Fibroblast of gingiva (primary cell): ENCODE results near the gene WDR26.
"Not testable (repeated sequence)": the region's sequence is repeated elsewhere in the genome, so short reads cannot be mapped to it uniquely, and the experiment has no call there.

Source experiments
- DNase-seq: peaks from one replicate; pipeline ENCODE4 v3.0.0-alpha.2; 2011; ENCODE audit warnings: low read depth

WDR26 gene

DNA sequence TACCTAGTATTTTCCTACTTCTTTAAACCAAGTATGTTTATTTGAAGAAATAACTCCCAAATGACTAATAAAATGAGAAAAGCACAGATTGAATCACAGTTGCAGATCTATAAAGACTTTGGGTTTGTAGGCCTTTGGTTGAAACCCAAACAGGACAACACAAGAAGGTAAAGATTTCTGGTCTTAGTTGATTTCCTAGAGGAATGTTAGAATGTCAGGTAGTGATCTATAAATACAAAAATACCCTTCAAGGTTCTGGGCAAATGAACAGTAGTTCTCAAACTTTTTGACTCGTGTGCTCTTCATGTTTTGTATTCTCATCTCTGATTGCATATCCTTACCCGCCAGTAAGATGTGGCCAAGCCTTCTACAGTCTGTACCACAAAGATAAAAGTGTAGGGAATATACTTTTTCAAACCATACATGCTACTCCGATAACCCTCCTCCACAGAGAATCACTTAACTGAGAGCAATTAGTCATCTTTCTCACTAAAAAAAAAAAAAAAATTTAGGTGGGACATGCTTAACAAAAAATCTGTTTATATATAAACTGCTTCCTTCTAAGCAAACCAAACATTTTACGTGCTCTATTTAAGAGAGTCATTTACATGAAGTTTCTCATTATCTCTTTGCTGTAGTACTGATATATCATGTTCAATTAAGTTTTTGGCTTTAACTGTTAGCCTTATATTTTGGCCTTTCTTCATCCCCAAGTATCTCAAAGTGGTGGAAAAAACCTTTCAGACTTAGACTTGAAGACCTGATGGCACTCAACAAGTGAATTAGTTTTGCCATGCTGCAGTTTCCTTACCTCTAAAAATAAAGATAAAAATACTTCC is 42.0 kb downstream of the WDR26 start:
- no peak for DNase-seq

DNA sequence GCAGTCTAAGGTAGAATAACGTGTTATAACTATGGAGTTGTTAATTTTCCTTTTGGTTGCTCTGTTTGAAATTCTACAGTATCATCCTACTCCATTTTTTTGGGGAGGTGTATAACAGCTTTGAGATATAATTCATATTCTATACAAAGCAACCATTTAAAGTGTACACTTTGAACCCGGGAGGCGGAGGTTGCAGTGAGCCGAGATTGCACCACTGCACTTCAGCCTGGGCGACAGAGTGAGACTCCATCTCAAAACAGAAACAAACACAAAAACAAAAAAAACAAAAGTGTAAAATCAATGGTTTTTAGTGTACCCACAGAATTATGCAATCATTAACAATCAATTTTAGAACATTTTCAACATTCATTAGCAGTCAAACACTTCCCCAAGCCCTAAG is 44.1 kb downstream of the WDR26 start:
- DNase-seq = no peak

DNA sequence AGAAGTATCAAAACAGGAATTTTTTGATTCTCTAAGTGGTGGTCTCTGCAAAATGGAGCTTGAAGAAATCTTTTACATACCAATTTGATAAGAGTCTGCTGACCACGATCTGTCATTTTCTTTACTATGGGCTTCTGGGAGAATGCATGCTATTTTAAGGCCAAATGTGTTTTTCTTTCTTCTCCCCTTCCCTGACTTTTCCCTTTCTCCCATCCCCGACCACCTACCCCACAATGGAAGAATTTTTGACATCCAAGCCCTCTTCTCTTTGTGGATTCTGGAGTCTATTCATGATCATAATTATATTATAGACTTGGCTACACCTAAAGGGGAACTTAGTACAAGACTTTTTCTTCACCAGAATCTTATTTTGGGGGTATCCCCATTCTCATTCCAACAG is 46.7 kb downstream of the WDR26 start:
- DNase-seq = no peak

DNA sequence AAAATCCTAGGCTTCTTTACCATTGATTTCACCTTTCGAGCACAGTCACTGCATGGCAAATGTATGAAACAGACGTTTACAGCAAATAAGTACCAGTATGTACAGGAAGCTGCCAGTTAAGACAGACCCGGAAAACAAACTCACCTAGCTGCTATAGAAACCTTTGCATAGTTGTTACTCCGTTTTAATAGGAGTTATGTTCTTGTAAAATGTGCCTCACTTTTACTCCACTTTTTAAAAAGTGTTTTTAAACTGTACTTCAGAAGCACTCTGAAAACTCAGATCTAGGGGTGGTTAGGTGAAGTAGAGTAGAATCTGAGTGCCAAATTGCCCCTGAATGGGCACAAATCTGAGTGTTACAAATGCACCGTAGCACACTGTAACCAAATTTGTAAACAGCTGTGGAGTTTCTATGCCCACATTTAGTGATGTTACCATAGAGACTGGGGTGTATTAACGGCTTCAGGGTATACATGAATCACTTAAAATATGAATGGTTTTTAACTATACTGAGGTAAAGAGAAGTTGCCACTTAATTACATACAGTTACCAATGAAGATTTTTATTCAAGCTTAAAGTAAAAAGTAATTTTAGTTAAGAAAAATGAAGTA is 47.2 kb downstream of the WDR26 start:
- no peak for DNase-seq

DNA sequence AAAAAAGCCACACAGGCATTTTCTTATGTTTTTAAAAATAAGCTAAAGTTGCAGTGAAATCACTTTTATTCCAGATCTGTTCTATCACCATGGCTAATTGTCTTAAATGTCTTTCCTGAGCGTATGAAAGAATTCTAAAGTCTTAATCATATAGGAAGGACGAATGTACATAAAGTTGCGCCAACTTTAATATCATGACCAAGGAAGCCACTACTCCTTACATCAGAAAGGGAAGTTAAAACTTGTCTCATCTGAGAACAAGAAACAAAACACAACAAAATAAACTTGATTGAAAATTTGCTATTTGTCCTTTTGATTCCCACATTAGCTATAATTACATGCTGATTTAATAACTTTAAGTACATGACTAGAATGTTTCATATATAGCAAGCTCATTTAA is 51.4 kb downstream of the WDR26 start:
- DNase-seq = no peak

DNA sequence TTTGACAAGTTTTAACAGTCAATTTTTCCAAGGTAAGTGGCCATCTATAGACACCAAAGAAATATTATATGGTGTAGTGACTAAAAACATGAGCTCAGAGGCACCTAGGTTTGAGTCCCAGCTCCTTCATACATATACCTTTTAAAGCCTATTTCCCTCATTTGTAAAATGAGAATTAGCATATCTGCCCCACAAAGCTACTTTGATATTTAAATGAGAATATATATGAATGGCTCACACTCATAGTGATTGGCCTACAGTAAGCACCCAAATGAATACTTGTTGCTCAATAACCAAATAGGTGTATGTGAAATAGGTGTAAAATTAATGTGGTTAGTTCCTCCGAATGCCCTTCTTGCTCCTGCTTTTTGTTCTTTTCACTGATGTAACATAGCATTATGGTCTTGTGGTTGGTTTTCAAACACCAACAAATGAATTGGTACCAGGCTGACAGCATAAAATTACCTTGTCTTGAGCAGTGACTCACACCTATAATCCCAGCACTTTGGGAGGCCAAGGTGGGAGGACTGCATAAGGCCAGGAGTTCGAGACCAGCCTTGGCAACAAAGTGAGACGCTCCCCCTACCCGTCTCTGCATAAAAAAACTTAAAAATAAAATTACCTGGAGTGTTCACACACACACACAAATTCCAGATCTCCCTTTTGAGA is 52.6 kb downstream of the WDR26 start:
- no peak for DNase-seq

DNA sequence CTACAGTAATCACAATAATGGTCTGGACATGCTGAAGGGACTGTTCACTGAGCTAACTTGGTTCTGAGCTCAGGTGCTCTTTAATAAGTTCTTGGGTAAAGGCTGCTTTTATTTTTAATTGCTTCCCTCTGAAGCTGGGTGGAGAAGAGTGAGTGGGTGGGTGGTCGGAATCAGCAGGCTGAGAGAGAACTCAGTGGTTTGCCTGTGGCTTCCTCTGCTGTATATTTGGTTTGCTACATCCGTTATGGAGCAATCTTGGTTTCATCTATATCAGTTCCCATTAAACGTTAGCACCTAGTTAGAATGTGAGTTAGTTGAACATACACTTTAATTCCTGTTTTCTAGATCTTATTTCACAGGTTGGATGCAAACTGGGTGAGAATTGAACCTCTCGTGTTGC is 54.6 kb downstream of the WDR26 start:
- no peak for DNase-seq

DNA sequence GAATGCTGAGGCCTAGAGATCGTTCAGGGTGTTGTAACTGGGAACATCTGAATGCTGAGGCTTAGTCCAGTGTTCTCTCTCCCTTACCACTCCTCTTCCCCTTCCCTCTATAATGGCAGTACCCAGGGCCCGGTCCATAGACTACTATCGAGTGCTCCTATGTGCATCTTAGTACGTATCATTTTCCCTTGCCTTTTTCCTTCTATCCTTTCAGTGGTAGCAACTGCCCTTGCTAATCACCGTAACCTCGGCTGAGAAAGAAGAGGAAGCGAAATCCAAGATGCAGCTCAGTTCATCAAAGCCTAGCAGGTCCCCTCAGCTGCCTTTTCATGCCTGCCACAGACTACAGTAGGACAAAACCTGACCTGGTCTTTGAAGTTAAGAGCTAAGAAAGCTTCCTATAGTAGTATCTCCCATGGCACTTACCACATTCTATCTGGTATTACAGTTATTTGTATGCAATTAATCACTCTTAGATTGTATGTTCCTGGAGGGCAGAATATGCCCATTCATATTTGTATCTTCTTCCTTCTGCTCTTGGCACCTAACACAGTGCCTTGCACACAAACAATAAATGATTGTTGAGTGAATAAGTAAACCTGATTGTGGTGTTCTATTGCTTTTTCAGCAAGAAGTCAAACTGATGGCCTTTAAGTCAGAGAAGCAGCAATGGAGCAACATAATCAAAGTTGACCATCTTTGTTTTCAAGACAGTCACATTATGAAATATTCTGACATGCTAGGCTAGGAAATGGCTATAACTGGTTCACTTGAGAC is 55.6 kb downstream of the WDR26 start:
- DNase-seq = no peak

DNA sequence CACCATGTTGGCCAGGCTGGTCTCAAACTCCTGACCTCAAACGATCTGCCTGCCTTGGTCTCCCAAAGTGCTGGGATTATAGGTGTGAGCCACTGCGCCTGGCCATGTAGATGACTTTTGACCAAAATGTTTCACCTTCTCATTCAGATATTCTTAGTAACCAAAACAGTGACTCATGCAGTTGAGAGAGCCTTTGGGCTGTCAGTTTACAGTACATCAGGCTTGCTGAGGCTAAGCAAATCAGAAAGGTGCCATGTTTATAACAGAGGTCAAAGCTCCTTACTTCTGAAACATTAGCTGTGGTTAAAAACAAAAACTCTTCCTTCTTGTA is 57.0 kb downstream of the WDR26 start:
- peak; percentile 31 for DNase-seq

DNA sequence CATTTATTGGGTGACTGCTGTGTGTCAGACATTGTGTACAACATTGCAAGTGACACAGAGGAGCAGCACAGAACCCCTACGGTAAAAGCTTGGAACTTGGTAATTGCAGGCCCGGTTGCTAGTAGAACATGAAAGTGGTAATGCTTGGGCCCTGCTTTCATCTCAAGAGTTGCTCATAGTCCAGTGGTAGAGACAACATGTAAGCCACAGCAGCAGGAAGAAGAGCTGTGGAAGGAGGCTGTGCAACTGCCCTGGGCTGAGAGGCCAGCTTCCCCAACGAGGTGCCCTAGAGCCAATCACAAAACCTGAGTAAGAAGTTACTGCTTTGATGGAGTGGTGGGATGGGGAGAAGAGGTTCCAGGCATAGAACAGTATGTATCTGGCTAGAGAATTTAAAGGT is 59.5 kb downstream of the WDR26 start:
- DNase-seq = no peak

DNA sequence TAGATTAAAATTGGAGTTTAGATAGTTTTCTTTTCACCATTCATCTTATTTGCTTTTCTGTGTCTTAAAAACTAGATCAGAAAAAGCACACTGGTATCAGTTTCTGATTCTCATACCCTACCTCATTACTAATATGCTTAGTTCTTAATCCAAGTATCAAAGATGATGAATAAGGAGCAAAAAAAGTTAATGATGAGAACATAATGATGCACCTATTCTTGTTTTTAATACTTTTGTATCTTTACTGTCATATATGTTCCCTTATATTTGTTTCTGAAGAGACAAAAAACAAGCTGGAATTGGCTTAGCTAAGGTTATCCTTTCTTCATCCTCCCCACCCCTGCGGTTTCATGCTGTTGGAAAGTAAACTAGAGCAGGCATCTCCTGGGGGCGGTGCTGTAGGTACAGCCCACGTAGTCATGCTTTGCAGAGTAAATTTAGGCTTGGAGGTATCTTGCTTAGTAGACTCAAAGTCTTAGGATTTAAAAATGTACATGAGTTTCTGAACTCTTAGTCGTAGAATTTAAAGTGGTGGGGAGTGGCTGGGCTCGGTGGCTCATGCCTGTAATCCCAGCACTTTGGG is 61.5 kb downstream of the WDR26 start:
- no peak for DNase-seq

DNA sequence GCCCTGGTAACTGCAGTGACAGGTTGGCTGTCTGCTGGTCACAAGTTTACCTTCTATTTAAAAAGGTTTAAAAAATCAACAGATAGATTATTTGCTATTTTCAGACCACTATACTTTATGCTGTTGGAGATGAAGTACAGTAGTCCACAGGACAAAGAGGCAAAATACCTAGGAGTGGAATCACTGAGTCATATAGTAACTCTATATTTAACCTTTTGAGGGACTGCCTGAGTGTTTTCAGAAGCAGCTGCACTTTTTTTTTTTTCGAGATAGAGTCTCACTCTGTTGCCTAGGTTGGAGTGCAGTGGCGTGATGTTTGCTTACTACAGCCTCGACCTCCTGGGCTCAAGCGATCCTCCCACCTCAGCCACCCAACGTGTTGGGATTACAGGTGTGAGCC is 66.2 kb downstream of the WDR26 start:
- no peak for DNase-seq

DNA sequence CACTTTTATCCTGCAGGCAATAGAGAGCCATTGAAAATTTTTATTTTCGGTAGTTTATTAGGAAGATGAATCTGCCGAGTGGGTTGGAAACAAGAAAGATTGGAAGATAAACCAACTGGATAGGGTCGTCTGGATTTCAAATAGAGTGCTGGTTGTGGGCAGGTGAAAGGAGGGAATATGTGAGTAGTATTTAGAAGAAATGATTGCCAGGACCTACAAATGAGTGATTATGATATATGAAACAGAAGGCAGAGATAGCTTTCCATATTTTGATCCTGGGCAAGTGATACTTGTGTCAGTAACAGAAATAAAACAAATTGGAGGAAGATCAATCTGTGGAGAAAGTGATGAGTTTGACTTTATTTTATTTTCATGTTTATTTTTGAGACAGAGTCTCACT is 75.4 kb downstream of the WDR26 start:
- no peak for DNase-seq

DNA sequence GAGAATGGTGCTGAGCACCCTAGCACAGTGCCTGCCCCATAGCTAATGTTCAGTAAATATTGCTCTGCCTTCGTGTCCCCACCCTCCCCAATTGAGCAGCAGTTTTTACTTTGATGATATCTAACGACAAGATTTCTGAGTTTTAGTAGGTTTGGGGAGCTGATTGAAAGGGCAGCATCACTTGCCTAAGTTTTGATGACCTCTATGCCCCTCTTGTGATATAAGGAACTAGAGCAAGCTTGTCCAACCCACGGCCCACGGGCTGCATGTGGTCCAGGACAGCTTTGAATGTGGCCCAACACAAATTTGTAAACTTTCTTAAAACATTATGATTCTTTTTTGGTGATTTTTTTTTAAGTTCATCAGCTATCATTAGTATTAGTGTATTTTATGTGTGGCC is 76.4 kb downstream of the WDR26 start:
- no peak for DNase-seq

DNA sequence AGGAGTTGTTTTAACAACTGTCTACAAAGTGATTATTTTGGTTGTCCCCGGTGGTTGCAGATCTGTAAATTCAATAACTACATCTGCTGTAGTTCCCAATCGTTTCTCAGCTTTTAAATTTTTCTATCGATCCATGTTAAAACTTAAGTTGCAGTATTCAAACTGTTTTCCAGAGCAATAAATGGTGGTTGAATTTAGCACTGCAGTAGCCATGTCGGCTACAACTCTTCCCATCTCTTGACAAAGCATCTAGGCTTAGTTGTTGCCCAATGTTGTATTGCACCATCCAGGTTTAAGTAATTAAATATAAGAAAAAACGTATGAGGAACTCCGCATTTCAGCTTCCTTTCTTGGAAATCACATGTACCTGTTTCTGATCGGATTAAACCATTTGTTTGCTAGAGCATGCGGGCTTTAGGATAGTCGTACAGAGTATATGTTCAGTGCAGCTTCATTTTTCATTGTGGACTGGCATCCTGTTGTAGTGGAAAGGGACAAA is 76.9 kb downstream of the WDR26 start:
- peak; percentile 82 for DNase-seq

DNA sequence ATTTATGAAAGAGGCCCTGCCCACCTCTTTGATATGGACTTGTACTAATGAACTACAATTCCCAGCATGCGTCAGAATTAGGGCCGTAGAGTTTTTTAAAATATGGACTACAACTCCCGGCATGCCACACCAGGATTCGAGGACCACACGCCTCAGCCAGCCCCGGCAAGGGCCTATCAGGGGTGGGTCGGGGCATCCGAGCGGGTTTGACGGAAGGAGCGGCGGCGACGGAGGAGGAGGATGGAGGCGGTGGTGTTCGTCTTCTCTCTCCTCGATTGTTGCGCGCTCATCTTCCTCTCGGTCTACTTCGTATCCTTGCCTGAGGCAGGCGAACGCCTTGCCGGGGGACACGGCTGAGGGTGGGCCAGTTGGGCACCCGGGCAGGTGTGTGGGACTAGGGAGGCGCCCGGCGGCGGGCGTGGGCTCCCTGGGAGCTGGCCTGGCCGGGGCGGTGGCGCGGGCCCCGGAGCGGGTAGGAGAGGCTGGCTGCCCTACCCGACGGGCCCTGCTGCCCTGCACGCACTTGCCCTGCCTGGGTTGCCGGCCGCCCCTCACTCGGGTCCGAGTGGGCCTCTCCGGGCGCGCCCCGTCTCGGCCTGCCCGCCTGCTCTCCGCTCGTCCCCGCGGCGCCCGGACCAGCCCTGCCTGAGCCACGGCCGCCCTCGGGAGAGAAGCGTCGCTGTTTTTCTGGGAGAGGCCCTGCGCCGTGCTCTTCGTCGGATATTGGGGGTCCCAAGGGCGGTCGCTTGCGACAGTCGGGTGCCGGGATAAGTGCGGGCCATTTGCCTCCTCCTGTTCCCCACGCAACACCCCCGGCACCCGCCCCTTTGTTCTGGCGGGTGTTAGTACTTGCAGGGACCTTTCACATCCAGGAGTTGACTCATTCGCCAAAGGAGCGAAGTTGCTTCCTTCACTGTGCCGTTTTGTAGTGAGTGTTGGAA is 77.6 kb downstream of the WDR26 start, which contains the start of gene CNIH4:
Gene CNIH4, plus strand, starts transcription at position 195 of the 941 bp plus-strand sequence. Its CDS starts 46 bp downstream, at position 241.
- peak; percentile 93 for DNase-seq

DNA sequence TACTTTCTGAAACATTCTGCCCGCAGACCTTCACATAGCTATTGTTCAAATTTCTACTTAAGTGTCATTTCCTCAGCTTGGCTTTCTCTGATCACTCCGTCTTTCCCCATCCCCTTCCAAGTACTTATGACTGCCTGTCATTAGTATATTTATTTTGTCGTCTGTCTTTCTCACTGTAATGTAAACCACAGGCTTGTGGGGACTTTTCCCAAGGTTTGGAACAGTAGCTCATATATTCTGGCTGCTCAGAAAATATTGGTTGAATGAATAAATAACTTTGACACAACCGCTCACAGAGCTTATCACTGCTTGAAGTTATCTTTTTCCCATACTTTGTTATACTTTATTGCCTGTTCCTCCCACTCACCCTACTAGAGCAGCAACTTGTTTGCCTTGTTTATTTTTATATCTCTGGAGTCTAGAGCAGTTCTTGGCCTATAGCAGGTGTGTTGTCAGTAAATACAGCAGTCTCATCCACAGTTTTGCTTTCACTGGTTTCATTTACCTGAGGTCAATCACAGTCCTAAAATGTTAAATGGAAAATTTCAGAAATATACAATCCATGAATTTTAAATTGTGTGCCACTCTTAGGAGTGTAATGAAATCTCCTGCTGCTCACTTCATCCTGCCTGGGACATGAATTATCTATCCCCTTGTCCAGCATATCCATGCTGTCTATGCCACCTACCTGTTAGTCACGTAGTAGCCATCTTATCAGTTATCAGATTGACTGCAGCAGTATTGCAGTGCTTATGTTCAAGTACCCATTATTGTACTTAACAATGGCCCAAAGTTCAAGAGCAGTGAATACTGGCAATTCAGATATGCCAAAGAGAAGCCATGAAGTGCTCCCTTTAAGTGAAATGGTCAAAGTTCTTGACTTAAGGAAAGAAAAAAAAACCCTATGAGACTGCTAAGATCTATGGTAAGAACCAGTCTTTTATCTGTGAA is 80.3 kb downstream of the WDR26 start:
- no peak for DNase-seq

DNA sequence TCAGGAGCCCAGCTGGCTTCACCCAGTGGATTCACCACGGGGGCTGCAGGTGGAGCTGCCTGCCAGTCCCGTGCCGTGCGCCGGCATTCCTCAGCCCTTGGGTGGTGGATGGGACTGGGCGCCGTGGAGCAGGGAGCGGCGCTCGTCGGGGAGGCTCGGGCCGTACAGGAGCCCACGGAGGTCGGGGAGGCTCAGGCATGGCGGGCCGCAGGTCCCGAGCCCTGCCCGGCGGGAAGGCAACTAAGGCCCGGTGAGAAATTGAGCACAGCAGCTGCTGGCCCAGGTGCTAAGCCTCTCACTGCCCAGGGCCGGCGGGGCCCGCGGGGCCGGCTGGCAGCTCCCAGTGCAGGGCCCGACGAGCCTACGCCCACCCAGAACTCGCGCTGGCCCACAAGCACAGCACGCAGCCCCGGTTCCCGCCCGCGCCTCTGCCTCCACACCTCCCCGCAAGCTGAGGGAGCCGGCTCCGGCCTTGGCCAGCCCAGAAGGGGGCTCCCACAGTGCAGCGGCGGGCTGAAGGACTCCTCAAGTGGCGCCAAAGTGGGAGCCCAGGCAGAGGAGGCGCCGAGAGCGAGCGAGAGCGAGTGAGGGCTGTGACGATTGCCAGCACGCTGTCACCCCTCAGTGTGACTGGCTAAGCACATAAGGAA is 82.0 kb downstream of the WDR26 start:
- DNase-seq = not testable (repeated sequence)

DNA sequence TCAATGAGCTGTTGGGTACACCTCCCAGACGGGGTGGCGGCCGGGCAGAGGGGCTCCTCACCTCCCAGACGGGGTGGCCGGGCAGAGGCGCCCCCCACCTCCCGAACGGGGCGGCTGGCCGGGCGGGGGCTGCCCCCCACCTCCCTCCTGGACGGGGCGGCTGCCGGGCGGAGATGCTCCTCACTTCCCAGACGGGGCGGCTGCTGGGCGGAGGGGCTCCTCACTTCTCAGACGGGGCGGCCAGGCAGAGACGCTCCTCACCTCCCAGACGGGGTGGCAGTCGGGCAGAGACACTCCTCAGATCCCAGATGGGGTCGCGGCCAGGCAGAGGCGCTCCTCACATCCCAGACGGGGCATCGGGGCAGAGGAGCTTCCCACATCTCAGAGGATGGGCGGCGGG is 84.9 kb downstream of the WDR26 start:
- DNase-seq = not testable (repeated sequence)
